Immature natural killer cell (primary cell): ENCODE data around the gene R3HDM2. TPM values are rescaled to one million over a fixed set of nuclear protein-coding genes. Genes with fewer than 3 reads are reported as not detected.

ENCODE experiments used
- DNase-seq, 3 donors: peaks; one replicate each; pipeline ENCODE4 v3.0.0; 2022; ENCODE audit warnings: mixed read lengths in 1 of 3
- H3K27ac Mint-ChIP-seq, 6 donors: one replicate each; pipeline ENCODE4 v1.8.0; 2020; ENCODE audit warnings: mixed read lengths in 6 of 6, mild to moderate bottlenecking in 5 of 6, inconsistent platforms in 4 of 6, moderate library complexity in 3 of 6
- H3K27me3 Mint-ChIP-seq, 3 donors: one replicate each; pipeline ENCODE4 v1.8.0; 2020 to 2021; ENCODE audit warnings: low read depth in 3 of 3, mild to moderate bottlenecking in 3 of 3, mixed read lengths in 3 of 3, moderate library complexity in 3 of 3, inconsistent platforms in 1 of 3
- H3K36me3 Mint-ChIP-seq, 3 donors: one replicate each; pipeline ENCODE4 v1.8.0; 2020; ENCODE audit warnings: mixed read lengths in 3 of 3, inconsistent platforms in 2 of 3, mild to moderate bottlenecking in 2 of 3
- H3K4me1 Mint-ChIP-seq, 2 donors: one replicate each; pipeline ENCODE4 v1.8.0; 2020; ENCODE audit warnings: inconsistent platforms in 2 of 2, mild to moderate bottlenecking in 2 of 2, mixed read lengths in 2 of 2, moderate library complexity in 1 of 2
- H3K4me3 Mint-ChIP-seq, 5 donors: one replicate each; pipeline ENCODE4 v1.8.0; 2020; ENCODE audit warnings: mild to moderate bottlenecking in 5 of 5, mixed read lengths in 5 of 5, inconsistent platforms in 3 of 5, moderate library complexity in 3 of 5
- H3K9me3 Mint-ChIP-seq, 6 donors: one replicate each; pipeline ENCODE4 v1.8.0; 2020; ENCODE audit warnings: mild to moderate bottlenecking in 6 of 6, mixed read lengths in 6 of 6, inconsistent platforms in 4 of 6, moderate library complexity in 3 of 6
- polyA plus RNA-seq, 3 donors: library from polyadenylated mRNA; unstranded; fragments of 300-500 nt; fragmentation: Illumina TruSeq; gene quantifications; one replicate each; pipeline ENCODE4 v1.2.3, GENCODE V29; 2021

Gene R3HDM2
- polyA plus RNA-seq, 3 donors from 2014 or later = 0.12 to 19.0 (median 3.3) TPM

DNA sequence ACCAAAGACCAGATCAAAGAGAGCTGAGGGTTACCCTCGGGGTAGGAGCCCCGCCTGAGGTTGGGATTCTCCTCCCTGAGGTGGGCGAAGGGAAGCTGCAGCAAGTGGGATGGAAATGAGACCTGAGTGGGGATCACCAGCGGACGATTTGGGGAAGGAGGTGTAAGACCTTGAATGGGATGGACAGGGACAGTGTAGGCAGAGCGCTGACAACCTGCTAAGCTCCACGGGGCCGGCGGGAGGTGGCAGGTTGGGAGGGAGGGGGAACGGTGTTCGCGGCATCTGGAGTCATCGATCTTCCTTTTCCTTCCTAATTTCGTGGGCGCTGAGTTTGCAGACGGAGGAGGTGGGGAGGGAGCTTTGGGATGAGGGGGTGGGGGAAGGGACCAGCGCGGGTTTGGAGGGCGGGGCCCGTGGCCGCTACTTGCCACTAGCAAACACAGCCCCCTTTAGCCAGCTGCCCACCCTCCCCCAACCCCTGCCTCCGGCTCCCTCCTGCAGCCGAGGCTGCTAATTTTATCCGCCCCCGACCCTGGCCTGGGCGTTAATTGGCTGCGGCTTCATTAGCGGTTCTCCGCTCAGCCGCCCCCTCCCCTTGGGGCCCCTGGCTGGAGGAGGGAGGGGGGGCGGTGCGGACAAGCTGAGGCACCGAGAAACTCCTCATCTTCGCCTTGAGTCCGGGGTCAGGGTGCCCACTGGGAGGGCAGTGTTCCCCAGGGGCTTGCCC, 204.1 kb downstream of the R3HDM2 start:
- Mint-ChIP-seq H3K4me1 (peaks cover 71 to 83% of the 10 kb centered on the region in 2 donors), H3K36me3 (peaks cover 0 to 2% (median 0%) of the 10 kb centered on the region in 3 donors), H3K4me3 (peak overlapping the region in 4 of 5 donors; percentile 16 to 70 (median 58)), H3K27me3 (peaks cover 29 to 46% (median 39%) of the 10 kb centered on the region in 3 donors), H3K9me3 (no peaks in the 10 kb centered on the region), H3K27ac (no peak overlapping the region)
- DNase-seq = no peak

DNA sequence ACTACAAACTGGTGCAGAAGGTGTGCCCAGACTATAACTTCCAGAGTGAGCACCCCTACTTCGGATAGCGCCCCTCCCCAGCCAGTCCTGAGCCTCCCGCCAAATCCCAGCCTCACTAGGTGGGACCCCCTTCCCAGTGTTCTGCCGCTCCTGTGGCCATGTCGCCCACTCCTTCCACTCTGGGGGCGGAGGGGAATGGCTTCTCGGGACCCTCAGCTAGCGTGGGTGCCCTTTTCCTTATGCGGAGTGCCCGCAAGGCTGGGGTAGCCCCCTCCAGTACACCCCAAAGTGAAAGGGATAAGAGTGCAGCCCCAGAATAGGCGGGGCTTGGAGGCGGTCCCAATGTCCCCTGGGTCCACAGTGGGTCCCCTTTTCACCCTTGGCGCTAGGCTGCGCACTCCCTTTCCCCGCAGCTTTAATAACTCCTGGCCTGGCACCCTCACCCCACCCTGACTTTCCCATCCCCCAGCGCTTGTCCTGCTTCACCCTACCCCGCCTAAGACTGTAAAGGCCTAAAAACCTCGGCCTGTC, 205.1 kb downstream of the R3HDM2 start:
- H3K4me3 Mint-ChIP-seq = peak overlapping the region; percentile 35 to 68 (median 59)
- peak overlapping the region in 3 of 6 donors; percentile 22 to 75 (median 23) for H3K27ac Mint-ChIP-seq
- H3K27me3 Mint-ChIP-seq = peaks cover 37 to 51% (median 45%) of the 10 kb centered on the region in 3 donors

DNA sequence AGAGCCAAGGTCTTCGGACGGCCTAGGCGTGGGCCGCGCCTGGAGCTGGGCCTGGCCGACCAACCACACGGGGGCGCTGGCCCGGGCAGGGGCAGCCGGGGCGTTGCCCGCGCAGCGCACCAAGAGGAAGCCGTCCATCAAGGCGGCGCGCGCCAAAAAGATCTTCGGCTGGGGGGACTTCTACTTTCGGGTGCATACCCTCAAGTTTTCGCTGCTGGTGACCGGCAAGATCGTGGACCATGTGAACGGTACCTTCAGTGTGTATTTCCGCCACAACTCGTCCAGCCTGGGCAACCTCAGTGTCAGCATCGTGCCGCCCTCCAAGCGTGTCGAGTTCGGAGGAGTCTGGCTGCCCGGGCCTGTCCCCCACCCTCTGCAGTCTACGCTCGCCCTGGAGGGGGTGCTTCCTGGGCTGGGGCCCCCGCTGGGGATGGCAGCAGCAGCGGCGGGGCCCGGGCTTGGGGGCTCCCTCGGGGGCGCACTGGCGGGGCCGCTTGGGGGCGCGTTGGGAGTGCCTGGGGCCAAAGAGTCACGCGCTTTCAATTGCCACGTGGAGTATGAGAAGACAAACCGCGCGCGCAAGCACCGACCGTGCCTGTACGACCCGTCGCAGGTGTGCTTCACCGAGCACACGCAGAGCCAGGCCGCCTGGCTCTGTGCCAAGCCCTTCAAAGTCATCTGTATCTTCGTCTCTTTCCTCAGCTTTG, 205.7 kb downstream of the R3HDM2 start:
- Mint-ChIP-seq H3K4me1 (peaks cover 68 to 75% of the 10 kb centered on the region in 2 donors), H3K36me3 (no peaks in the 10 kb centered on the region), H3K27me3 (peaks cover 39 to 54% (median 46%) of the 10 kb centered on the region in 3 donors)

More for the DNA sequence above, 205.1 kb downstream of the R3HDM2 start:
- DNase-seq = no peak
- peaks cover 72 to 81% of the 10 kb centered on the region in 2 donors for H3K4me1 Mint-ChIP-seq
- no peaks in the 10 kb centered on the region for H3K9me3 Mint-ChIP-seq
- H3K36me3 Mint-ChIP-seq = no peaks in the 10 kb centered on the region

DNA sequence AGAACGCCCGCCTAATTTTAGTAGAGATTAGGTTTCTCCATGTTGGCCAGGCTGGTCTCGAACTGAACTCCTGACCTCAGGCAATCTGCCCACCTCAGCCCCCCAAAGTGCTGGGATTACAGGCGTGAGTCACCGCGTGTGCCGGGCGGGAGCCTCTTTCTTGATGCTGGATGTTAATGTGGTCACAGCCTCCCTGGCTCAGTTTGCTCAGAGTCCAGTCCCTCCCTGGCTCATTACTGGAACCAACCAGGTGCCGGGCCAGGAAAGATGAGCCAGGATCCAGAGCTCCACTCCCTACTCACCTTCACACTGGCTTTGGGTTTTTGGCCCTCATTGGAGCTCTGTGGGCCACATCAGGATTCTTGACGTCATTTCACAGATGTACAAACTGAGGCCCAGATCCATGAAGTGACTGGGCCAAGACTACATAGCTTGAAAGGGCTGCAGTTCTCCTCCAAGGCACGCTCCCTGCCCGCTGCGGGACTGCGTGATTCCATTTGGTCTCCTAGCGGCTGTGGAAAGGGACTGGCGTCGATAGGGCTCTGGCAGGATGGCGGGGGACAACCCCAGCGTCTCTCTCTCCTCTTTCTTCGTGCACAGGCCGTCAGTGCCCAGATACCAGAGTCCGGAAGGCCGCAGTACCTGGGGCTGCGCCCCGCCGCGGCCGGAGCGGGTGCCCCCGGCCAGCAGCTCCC, 206.4 kb downstream of the R3HDM2 start:
- peak overlapping the region in 4 of 5 donors; percentile 27 to 69 (median 44) for H3K4me3 Mint-ChIP-seq

More for the DNA sequence above, 205.7 kb downstream of the R3HDM2 start:
- peak overlapping the region in 3 of 6 donors; percentile 22 to 75 (median 23) for H3K27ac Mint-ChIP-seq
- no peaks in the 10 kb centered on the region for H3K9me3 Mint-ChIP-seq
- DNase-seq = peak; percentile 58 to 66 (median 58)
- H3K4me3 Mint-ChIP-seq = peak overlapping the region; percentile 35 to 69 (median 68)

DNA sequence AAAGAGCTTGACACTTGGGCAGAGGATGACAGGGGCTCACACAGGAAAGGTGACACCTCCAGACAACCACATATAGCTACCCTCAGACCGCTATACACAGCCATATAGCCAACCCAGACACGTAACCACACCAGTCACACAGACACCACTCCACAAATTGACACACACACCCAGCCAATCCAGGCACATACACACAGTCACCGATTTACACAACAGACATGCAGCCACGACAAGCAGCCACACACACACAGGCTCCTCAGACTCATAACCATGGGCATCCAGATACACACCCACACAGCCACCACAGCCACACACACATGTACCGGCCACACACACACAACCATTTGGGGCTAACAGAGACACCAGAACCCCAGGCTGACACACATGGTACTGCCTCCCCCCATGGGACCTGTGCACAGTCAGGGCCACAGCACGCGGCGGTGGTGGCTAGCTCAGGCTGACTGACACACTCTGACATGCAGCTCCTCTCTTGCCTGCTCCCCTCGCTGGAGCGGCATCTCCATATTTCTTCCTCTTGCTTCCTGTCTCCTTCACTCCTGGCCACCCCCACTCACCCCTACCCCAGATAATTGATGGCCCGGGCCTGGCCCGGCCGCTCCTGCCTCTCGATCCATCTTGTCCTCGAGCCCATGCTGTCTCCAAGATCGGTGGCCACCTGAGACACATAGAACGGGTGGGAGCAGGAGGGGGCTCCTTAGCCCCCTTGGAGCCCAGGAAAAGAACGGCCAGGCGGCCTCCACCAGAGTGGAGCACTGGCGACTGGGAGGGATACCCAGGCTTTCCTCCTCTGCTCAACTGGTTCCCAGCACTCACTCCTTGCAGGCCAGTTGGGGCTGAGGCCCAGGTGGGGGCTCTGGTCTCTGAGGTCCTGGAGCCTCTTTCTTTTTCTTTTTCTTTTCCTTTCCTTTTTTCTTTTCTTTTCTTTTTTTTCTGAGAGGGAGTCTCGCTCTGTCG, 207.4 kb downstream of the R3HDM2 start:
- H3K4me1 Mint-ChIP-seq = peaks cover 53 to 59% of the 10 kb centered on the region in 2 donors
- DNase-seq = peak; percentile 92 to 93 (median 93)
- peak overlapping the region; percentile 54 to 75 (median 71) for H3K4me3 Mint-ChIP-seq
- no peaks in the 10 kb centered on the region for H3K36me3 Mint-ChIP-seq
- peaks cover 39 to 50% (median 50%) of the 10 kb centered on the region in 3 donors for H3K27me3 Mint-ChIP-seq
- H3K9me3 Mint-ChIP-seq = no peaks in the 10 kb centered on the region
- peak overlapping the region; percentile 12 to 93 (median 76) for H3K27ac Mint-ChIP-seq

More for the DNA sequence above, 206.4 kb downstream of the R3HDM2 start:
- peaks cover 38 to 50% (median 48%) of the 10 kb centered on the region in 3 donors for H3K27me3 Mint-ChIP-seq
- peaks cover 61 to 68% of the 10 kb centered on the region in 2 donors for H3K4me1 Mint-ChIP-seq
- H3K36me3 Mint-ChIP-seq = no peaks in the 10 kb centered on the region
- no peak for DNase-seq
- H3K9me3 Mint-ChIP-seq = no peaks in the 10 kb centered on the region
- H3K27ac Mint-ChIP-seq = peak overlapping the region in 3 of 6 donors; percentile 37 to 80 (median 53)

DNA sequence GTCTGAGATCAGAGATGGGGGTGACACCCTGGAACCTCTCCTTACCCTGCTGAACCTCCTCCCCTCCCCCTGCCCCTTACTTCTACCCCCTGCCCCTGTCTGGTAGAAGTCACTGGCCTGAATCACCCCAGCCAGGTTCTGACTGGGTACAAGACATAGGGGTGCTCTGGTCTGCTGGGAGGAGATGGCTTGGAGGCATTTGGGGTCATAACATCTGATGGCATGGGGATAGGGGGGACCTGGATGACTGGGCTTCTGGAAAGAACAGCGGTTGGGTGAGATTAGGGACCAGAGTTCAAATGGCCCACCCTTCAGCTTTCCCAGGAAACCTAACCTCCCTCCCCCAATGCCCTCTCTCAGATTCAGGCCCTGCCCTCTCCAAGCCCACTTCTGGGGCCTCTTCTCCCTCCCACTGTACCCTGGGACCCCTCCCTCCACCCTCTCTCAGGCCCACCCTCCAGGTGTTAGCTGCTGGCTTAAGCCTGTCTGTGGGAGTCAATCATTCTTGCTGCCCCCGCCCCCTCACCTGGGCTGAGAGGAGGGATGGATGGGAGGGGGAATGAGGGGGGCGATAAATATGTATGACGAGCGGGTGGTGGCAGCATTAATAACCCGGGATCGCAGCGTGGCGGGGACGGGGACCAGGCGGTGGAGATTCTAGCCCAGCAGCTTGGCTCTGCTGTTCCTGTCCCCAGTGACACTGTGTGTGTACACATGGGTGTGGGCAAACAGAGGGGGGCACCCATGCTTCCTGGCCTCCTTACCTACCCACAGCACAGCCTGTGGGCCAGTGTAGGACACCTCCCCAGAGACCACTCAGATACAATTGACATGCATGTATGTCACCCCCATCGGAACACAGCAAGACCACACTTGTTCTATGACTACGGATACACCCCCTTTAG, 208.3 kb downstream of the R3HDM2 start:
- DNase-seq = no peak
- H3K27ac Mint-ChIP-seq = peak overlapping the region in 5 of 6 donors; percentile 74 to 93 (median 80)
- H3K4me3 Mint-ChIP-seq = peak overlapping the region; percentile 54 to 75 (median 71)
- H3K4me1 Mint-ChIP-seq = peaks cover 57 to 58% of the 10 kb centered on the region in 2 donors
- peaks cover 40 to 58% (median 56%) of the 10 kb centered on the region in 3 donors for H3K27me3 Mint-ChIP-seq
- no peaks in the 10 kb centered on the region for H3K9me3 Mint-ChIP-seq
- no peaks in the 10 kb centered on the region for H3K36me3 Mint-ChIP-seq

DNA sequence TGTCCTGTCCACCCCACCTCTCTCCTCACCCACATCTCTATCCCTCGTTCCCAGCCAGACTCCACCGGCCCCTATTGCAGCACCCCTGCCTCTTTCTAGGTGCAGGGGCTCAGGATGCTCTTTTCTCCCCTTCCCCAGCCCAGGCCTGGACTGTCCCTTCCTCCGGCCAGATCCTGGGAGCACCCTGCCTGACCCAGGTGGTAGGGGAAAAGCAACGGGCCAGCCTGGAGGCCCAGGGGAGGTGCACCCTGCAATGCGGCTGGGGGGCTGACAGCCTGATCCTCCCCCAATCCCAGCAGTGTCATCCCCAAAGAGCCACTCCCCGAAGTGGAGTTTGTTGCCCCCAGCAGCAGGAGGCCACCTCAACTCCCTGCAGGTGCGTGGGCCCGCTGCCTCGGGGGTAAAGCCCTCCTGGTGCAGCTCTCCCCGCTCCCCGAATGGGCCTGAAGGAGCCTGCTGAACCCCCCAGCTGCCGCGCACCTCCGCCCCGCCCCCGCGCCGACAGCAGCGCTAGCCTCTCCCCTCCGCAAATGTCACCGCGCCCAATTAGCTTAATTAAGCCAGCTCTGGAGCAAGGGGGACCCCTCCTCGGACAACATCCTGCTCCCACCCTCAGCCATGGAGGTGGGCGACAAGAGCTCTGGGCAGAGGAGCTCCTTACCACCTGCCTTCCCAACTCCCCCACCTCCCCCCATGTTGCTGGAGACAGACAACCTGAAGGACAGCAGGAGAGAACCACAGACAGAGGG, 209.5 kb downstream of the R3HDM2 start:
- Mint-ChIP-seq H3K27ac (peak overlapping the region in 5 of 6 donors; percentile 75 to 93 (median 83)), H3K9me3 (no peaks in the 10 kb centered on the region), H3K4me3 (peak overlapping the region in 4 of 5 donors; percentile 6 to 65 (median 51)), H3K36me3 (no peaks in the 10 kb centered on the region), H3K27me3 (peaks cover 39 to 57% (median 56%) of the 10 kb centered on the region in 3 donors), H3K4me1 (peaks cover 53 to 57% of the 10 kb centered on the region in 2 donors)
- no peak for DNase-seq

DNA sequence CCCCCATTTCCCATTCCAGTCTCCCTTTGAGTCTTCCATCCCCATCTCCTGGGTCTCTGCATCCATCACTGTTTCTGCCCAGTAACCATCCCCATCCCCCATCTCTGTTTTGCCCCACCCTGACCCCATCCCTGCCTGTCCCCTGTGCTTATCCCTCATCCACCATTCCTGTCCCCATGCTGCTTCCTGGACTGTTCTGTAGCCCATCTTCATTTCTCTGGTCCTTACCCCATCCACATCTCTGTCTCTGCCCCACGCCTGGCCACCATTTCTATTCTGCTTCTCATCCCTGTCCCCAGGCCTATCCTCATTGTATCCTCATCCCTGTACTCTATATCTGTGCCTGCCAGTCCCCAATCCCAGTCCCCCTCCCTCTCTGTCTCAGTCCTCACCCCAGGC, 210.1 kb downstream of the R3HDM2 start:
- H3K4me1 Mint-ChIP-seq = peaks cover 51 to 58% of the 10 kb centered on the region in 2 donors
- peak overlapping the region in 3 of 6 donors; percentile 50 to 82 (median 80) for H3K27ac Mint-ChIP-seq
- peaks cover 39 to 55% (median 54%) of the 10 kb centered on the region in 3 donors for H3K27me3 Mint-ChIP-seq

DNA sequence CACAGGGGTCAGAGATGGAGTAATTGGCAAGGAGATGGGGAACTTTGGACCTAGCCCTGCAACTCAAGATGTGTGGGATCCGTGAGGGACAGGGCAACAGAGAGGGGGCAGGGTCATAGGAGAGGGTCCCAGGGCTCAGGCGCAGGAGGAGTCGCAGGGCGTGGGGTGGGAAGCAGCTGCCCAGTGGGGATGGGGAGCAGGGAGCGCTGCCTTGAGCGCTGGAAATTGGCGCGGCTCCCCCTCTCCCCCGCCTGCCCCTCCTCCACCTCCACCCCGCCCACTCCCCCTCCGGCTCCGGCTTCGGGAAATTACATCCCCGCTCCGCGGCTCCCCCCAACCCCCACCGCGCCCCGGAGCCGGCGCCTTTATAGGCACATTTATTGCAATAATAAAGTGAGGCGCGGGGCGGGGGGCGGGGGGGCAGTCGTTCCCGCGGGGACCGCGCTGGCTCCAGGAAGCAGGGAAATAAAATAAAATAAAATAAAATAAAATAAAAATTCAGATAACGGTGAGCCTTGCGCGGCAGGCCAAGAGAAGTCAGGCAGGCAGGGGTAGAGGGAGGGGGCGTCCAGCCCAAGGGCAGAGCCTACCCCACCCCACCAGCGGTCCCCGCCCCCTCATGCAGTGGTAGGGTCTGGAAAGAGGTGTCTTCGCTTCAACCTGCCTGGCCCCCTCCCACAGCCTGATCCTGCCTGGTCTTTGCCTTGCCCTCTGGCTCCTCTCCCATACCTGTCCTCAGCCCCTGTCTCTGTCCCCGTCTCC, 210.7 kb downstream of the R3HDM2 start:
- peaks cover 51 to 59% of the 10 kb centered on the region in 2 donors for H3K4me1 Mint-ChIP-seq
- DNase-seq = no peak
- no peaks in the 10 kb centered on the region for H3K36me3 Mint-ChIP-seq
- no peaks in the 10 kb centered on the region for H3K9me3 Mint-ChIP-seq
- no peak overlapping the region for H3K4me3 Mint-ChIP-seq
- H3K27ac Mint-ChIP-seq = peak overlapping the region in 3 of 6 donors; percentile 50 to 82 (median 80)
- peaks cover 42 to 57% (median 55%) of the 10 kb centered on the region in 3 donors for H3K27me3 Mint-ChIP-seq

More for the DNA sequence above, 210.1 kb downstream of the R3HDM2 start:
- no peak for DNase-seq
- Mint-ChIP-seq H3K9me3 (no peaks in the 10 kb centered on the region), H3K4me3 (peak overlapping the region in 1 of 5 donors; percentile 40), H3K36me3 (no peaks in the 10 kb centered on the region)

DNA sequence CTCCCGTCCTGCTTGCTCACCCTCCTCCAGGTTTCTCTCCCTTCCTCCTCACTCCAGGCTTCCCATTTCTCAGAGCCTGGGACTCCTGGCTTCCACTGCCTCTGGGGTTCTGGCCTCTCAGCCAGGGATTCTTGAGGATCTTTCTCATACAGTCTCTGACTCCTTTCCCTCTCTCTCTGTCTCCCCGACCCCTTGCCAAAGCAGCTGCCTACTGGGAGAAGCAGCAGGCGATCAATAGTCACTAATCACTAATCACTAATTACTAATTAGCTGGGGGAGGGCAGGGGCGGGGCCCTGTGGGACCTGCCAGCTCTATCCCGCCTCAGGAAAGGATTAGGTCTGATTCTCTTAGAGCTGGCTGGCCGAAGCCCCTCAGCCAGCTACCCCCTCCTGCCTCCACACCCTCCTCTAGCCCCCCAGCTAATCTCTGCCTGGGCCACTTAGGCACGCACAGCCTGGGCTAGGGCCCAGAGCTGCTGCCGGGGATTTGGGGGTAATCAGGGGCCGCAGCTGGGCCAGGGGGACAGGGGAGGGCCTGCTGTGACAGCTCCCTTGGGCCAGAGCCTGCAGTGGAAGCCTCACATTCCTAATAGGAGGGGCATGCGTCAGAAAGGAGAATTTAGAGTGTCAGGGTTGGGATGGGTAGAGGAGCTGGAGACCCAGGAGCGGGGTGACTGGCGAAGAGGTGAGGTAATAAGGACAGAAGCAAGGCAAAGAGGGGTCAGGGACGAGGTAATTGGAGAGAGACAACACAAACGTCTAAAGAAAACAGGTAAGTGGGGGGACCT, 211.4 kb downstream of the R3HDM2 start:
- Mint-ChIP-seq H3K4me3 (no peak overlapping the region), H3K9me3 (no peaks in the 10 kb centered on the region), H3K4me1 (peaks cover 53 to 59% of the 10 kb centered on the region in 2 donors), H3K27ac (peak overlapping the region in 2 of 6 donors; percentile 36 to 85), H3K36me3 (no peaks in the 10 kb centered on the region), H3K27me3 (peaks cover 43 to 62% (median 62%) of the 10 kb centered on the region in 3 donors)
- DNase-seq = no peak
